Measurements from ENCODE around the gene MRPS27.

MRPS27 gene

GRCh38 chr5:72286798-72287197, 33.2 kb downstream of the MRPS27 start:
- DNase-seq: no peak

- no peak for DNase-seq
Measured at GRCh38 chr5:72285424-72285821, 34.6 kb downstream of the MRPS27 start.

- DNase-seq: no peak
Measured at GRCh38 chr5:72284559-72285423, 35.2 kb downstream of the MRPS27 start.

GRCh38 chr5:72283358-72283757, 36.7 kb downstream of the MRPS27 start:
- no peak for DNase-seq

GRCh38 chr5:72282878-72283277, 37.2 kb downstream of the MRPS27 start:
- DNase-seq: no peak

- no peak for DNase-seq
Measured at GRCh38 chr5:72281764-72282499, 38.1 kb downstream of the MRPS27 start.

GRCh38 chr5:72281430-72281763, 38.6 kb downstream of the MRPS27 start:
- DNase-seq: no peak

GRCh38 chr5:72280581-72281069, 39.4 kb downstream of the MRPS27 start:
- DNase-seq: no peak

- no peak for DNase-seq
Measured at GRCh38 chr5:72276219-72276752, 43.8 kb downstream of the MRPS27 start.

- no peak for DNase-seq
Measured at GRCh38 chr5:72273547-72273946, 46.5 kb downstream of the MRPS27 start.

- no peak for DNase-seq
Measured at GRCh38 chr5:72272398-72272797, 47.6 kb downstream of the MRPS27 start.

GRCh38 chr5:72271702-72272101, 48.3 kb downstream of the MRPS27 start:
- no peak for DNase-seq

- DNase-seq: no peak
Measured at GRCh38 chr5:72270037-72270436, 50.0 kb downstream of the MRPS27 start.

GRCh38 chr5:72269411-72269780, 50.6 kb downstream of the MRPS27 start:
- DNase-seq: no peak

GRCh38 chr5:72268753-72269410, 51.2 kb downstream of the MRPS27 start:
- DNase-seq: peak; percentile 49 to 59

GRCh38 chr5:72268260-72268659, 51.8 kb downstream of the MRPS27 start:
- no peak for DNase-seq

GRCh38 chr5:72267685-72268084, 52.4 kb downstream of the MRPS27 start:
- no peak for DNase-seq

GRCh38 chr5:72266862-72267261, 53.2 kb downstream of the MRPS27 start:
- DNase-seq: no peak

- DNase-seq: no peak
Measured at GRCh38 chr5:72265032-72265877, 54.8 kb downstream of the MRPS27 start.

GRCh38 chr5:72256536-72256935, 63.5 kb downstream of the MRPS27 start:
- no peak for DNase-seq

GRCh38 chr5:72255670-72256069, 64.4 kb downstream of the MRPS27 start:
- DNase-seq: no peak

GRCh38 chr5:72255237-72255636, 64.8 kb downstream of the MRPS27 start:
- no peak for DNase-seq

Data from stimulated activated CD4-positive, alpha-beta T cell treated with anti-CD3 and anti-CD28 coated beads, Interleukin-2, amount 100 ng/mL, for 24 hours (primary cell).